Caco-2 (cell line): ENCODE results near the gene RPH3AL. TPM values are rescaled to one million over a fixed set of nuclear protein-coding genes. Genes with fewer than 3 reads are reported as not detected.
"Not testable (repeated sequence)": the region's sequence is repeated elsewhere in the genome, so short reads cannot be mapped to it uniquely, and the experiment has no call there.

Experiments used
- BruUV-seq: library from RNA; stranded (reverse); fragments of 400-500 nt; replicated peaks from 2 replicates; lab custom pipeline; 2021; lab: Mats Ljungman, UMichigan
- CTCF ChIA-PET: fragments of 300-600 bp; sonication (Branson Sonifier 250); formaldehyde crosslinking; loops from one replicate; lab custom pipeline; 2022; ENCODE audit warnings: antibody characterized with exemption; lab: Charles Lee
- POLR2A ChIA-PET: fragments of 300-600 bp; sonication (Branson Sonifier 250); formaldehyde crosslinking; loops from one replicate; lab custom pipeline; 2022; ENCODE audit warnings: antibody characterized with exemption; lab: Charles Lee
- DNase-seq, 2 experiments: peaks; one replicate each; pipeline versions ENCODE4 v3.0.0 to v3.0.0-alpha.2; 2020 to 2022
- H3K27me3 ChIP-seq: replicated peaks from 2 replicates; pipeline ENCODE4 v1.6.0; 2011; ENCODE audit warnings: low read length; ENCODE audit not compliant: control insufficient read depth, insufficient read depth
- H3K36me3 ChIP-seq: 2 replicates; pipeline ENCODE4 v1.5.1; 2011; ENCODE audit warnings: low read length; ENCODE audit not compliant: control insufficient read depth, insufficient read depth
- H3K4me1 ChIP-seq: fragments of 250-450 bp; sonication (Bioruptor Pico); 2 replicates; pipeline ENCODE4 v1.5.1; 2020; ENCODE audit warnings: mild to moderate bottlenecking
- H3K4me3 ChIP-seq: 2 replicates; pipeline ENCODE4 v1.5.1; 2011; ENCODE audit warnings: low read depth, mild to moderate bottlenecking, control low read depth, low read length
- H3K9me3 ChIP-seq: fragments of 250-450 bp; sonication (Bioruptor Pico); 2 replicates; pipeline ENCODE4 v1.5.1; 2020; ENCODE audit warnings: mild to moderate bottlenecking, moderate library complexity
- H3K27ac Mint-ChIP-seq: one replicate; pipeline ENCODE4 v1.8.0; 2022; ENCODE audit warnings: mixed read lengths; ENCODE audit not compliant: unreplicated experiment
- H3K27me3 Mint-ChIP-seq: one replicate; pipeline ENCODE4 v1.8.0; 2022; ENCODE audit warnings: mixed read lengths; ENCODE audit not compliant: insufficient read depth, unreplicated experiment
- H3K36me3 Mint-ChIP-seq: one replicate; pipeline ENCODE4 v1.8.0; 2022; ENCODE audit warnings: mild to moderate bottlenecking, mixed read lengths; ENCODE audit not compliant: insufficient read depth, unreplicated experiment
- H3K4me1 Mint-ChIP-seq: one replicate; pipeline ENCODE4 v1.8.0; 2022; ENCODE audit warnings: low read depth, mixed read lengths; ENCODE audit not compliant: unreplicated experiment
- H3K4me3 Mint-ChIP-seq: one replicate; pipeline ENCODE4 v1.8.0; 2022; ENCODE audit warnings: mild to moderate bottlenecking, moderate library complexity, mixed read lengths; ENCODE audit not compliant: unreplicated experiment
- H3K9me3 Mint-ChIP-seq: one replicate; pipeline ENCODE4 v1.8.0; 2022; ENCODE audit warnings: mixed read lengths; ENCODE audit not compliant: unreplicated experiment
- intact Hi-C: fragments of 100-400 bp; cut with micrococcal nuclease; formaldehyde crosslinking; loops from one replicate; pipeline ENCODE4 v1.10.0; 2022; ENCODE audit not compliant: unreplicated experiment
- total RNA-seq: library from RNA; stranded (reverse); gene quantifications from 2 replicates; pipeline ENCODE4 v1.2.3, GENCODE V29; 2022
- TF ChIP-seq, protein P1 (sequence below), 2 experiments: fragments of 200-600 bp in 1 of 2; IDR thresholded peaks; 1 replicate in 1 of 2; 2 replicates in 1 of 2; pipeline versions ENCODE4 v1.5.1 to v1.8.0; 2011 to 2022; ENCODE audit warnings: antibody characterized with exemption in 1 of 2, control low read depth in 1 of 2, inconsistent platforms in 1 of 2, low read depth in 1 of 2, low read length in 1 of 2, mild to moderate bottlenecking in 1 of 2, moderate library complexity in 1 of 2; ENCODE audit not compliant: insufficient read depth in 1 of 2, severe bottlenecking in 1 of 2, unreplicated experiment in 1 of 2

Gene RPH3AL
- total RNA-seq, 1 experiment from 2014 or later, result 36.0 TPM

DNA sequence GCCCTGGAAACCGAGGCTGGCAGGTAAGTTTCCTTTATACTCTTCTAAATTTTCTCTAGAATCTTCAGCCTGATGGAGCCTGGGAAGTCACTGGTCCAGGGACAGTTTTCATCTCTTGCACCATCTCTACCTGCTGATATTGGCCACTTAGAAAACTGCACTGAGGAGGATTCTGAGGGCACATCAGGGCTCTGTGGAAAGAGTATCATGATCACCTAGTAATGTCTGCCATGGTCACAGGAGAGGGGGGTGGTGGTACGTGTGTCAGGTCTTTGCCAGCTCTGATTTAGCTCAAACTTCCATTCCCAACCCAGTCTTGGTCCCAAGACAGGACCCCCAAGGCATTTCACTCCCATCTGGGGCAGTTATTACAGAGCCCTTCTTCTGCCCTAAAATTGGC, 136.0 kb downstream of the RPH3AL start:
- Mint-ChIP-seq H3K9me3 (no peaks in the 10 kb centered on the region), H3K4me1 (no peaks in the 10 kb centered on the region), H3K27me3 (no peaks in the 10 kb centered on the region), H3K36me3 (peaks cover 4% of the 10 kb centered on the region), H3K4me3 (no peak overlapping the region), H3K27ac (no peak overlapping the region)
- H3K36me3 ChIP-seq, result no peaks in the 10 kb centered on the region; the same call in 1 of the 2 replicates
- POLR2A ChIA-PET, result no interaction called here
- CTCF ChIA-PET, result no interaction called here
- intact Hi-C loops, result no loop called here
- no peaks in the 10 kb centered on the region for H3K9me3 ChIP-seq
- H3K4me1 ChIP-seq, result no peaks in the 10 kb centered on the region
- H3K4me3 ChIP-seq, result no peak overlapping the region
- TF ChIP-seq, protein P1, sequence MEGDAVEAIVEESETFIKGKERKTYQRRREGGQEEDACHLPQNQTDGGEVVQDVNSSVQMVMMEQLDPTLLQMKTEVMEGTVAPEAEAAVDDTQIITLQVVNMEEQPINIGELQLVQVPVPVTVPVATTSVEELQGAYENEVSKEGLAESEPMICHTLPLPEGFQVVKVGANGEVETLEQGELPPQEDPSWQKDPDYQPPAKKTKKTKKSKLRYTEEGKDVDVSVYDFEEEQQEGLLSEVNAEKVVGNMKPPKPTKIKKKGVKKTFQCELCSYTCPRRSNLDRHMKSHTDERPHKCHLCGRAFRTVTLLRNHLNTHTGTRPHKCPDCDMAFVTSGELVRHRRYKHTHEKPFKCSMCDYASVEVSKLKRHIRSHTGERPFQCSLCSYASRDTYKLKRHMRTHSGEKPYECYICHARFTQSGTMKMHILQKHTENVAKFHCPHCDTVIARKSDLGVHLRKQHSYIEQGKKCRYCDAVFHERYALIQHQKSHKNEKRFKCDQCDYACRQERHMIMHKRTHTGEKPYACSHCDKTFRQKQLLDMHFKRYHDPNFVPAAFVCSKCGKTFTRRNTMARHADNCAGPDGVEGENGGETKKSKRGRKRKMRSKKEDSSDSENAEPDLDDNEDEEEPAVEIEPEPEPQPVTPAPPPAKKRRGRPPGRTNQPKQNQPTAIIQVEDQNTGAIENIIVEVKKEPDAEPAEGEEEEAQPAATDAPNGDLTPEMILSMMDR (IDR thresholded peaks at IDR 0.05; ENCODE audit: insufficient read depth in 1 of 2, low read depth in 1 of 2, low read length in 1 of 2, severe bottlenecking in 1 of 2, unreplicated experiment in 1 of 2), result no peak
- no peak for DNase-seq
- BruUV-seq, result no TSS peak
- H3K27me3 ChIP-seq, result no peaks in the 10 kb centered on the region

DNA sequence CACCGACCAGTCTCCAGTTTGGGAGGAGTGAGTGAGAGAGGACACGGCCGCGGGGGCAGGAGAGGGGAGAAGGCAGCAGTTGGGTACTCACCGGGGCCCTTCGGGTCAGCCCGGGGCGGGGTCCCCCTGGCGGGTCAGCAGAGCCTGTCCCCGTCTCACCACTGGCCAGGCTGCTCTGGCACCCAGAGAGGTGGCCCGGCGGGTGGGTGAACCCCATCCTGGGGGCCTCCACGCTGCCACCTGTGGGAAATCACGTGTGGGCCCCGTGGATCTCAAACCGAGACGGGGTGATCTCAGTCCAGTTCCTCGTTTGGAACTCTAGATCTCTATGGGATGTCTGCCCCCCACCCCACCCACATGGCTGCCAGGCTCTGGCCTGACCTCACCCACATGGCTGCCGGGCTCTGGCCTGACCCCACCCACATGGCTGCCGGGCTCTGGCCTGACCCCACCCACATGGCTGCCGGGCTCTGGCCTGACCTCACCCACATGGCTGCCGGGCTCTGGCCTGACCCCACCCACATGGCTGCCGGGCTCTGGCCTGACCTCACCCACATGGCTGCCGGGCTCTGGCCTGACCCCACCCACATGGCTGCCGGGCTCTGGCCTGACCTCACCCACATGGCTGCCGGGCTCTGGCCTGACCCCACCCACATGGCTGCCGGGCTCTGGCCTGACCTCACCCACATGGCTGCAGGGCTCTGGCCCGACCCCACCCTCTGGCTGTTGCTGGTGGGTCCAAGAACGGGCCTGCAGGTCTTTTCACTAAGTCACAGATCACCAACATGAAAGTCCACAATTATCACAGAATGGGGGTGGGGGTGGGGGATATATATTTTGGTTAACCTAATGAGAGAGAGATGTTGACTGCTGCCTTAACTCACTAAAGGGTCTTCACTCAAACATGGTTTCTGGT, 136.8 kb downstream of the RPH3AL start:
- H3K36me3 Mint-ChIP-seq, intact Hi-C loops, BruUV-seq, H3K4me1 Mint-ChIP-seq, H3K36me3 ChIP-seq, H3K4me3 Mint-ChIP-seq, H3K27me3 ChIP-seq, H3K27me3 Mint-ChIP-seq, H3K27ac Mint-ChIP-seq, H3K4me3 ChIP-seq, H3K4me1 ChIP-seq, H3K9me3 ChIP-seq, CTCF ChIA-PET, POLR2A ChIA-PET, DNase-seq, H3K9me3 Mint-ChIP-seq: not testable (repeated sequence)

DNA sequence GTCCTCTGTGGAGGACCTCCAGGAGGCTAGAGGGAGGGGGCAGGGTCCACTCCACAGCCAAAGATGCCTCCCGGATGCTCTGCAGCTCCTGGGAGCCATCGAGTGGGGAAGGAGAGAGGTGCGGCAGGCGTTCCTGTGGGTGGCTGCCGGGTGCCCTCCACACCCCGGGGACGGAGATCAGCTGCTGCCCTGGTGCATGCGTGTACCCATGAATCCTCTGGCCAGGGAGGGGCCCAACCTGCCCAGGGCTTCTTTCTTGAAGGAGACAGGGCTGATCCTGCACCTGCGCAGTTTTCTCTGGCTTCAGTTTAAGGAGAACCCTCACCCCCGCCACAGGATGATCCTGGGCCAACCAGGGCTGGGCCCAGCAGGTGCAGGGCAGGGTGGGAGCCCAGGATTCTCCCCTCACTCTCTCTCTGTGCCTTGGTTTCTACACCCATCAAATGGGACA, 137.7 kb downstream of the RPH3AL start:
- Histone ChIP-seq H3K4me1 (no peaks in the 10 kb centered on the region), H3K4me3 (no peak overlapping the region), H3K36me3 (no peaks in the 10 kb centered on the region; the same call in 1 of the 2 replicates), H3K9me3 (no peaks in the 10 kb centered on the region), H3K27me3 (no peaks in the 10 kb centered on the region)
- intact Hi-C loops, result no loop called here
- TF ChIP-seq, protein P1 (IDR thresholded peaks at IDR 0.05; ENCODE audit: insufficient read depth in 1 of 2, low read depth in 1 of 2, low read length in 1 of 2, severe bottlenecking in 1 of 2, unreplicated experiment in 1 of 2), result no peak
- no TSS peak for BruUV-seq
- ChIA-PET CTCF (no interaction called here), POLR2A (no interaction called here)
- Mint-ChIP-seq H3K9me3 (no peaks in the 10 kb centered on the region), H3K27me3 (no peaks in the 10 kb centered on the region), H3K27ac (no peak overlapping the region), H3K4me1 (no peaks in the 10 kb centered on the region), H3K36me3 (peaks cover 10% of the 10 kb centered on the region), H3K4me3 (no peak overlapping the region)
- DNase-seq, result no peak
